Trophoblast cell (in vitro differentiated cells and primary cell): Measurements from ENCODE around the gene ACP2.
"Not testable (repeated sequence)": the region's sequence is repeated elsewhere in the genome, so short reads cannot be mapped to it uniquely, and the experiment has no call there.

Experiments
- DNase-seq, 2 donors: peaks; one replicate each; pipeline ENCODE4 v3.0.0-alpha.2; 2016
- H2AFZ ChIP-seq: 2 replicates; pipeline ENCODE4 v1.6.1; 2013; ENCODE audit warnings: low read length, moderate library complexity, mild to moderate bottlenecking; ENCODE audit not compliant: insufficient read depth, poor library complexity
- H2AK5ac ChIP-seq: 2 replicates; pipeline ENCODE4 v1.6.1; 2013; ENCODE audit warnings: mild to moderate bottlenecking, low read length
- H2BK120ac ChIP-seq: 2 replicates; pipeline ENCODE4 v1.6.1; 2013; ENCODE audit warnings: low read length, mild to moderate bottlenecking, moderate library complexity; ENCODE audit not compliant: insufficient read depth, poor library complexity
- H2BK12ac ChIP-seq: 2 replicates; pipeline ENCODE4 v1.6.1; 2013; ENCODE audit warnings: mild to moderate bottlenecking, low read length, moderate library complexity
- H2BK5ac ChIP-seq: 2 replicates; pipeline ENCODE4 v1.6.1; 2013; ENCODE audit warnings: low read length, low read depth, moderate library complexity, mild to moderate bottlenecking; ENCODE audit not compliant: poor library complexity
- H3K14ac ChIP-seq: 2 replicates; pipeline ENCODE4 v1.6.1; 2013; ENCODE audit warnings: mild to moderate bottlenecking, low read length
- H3K18ac ChIP-seq: 2 replicates; pipeline ENCODE4 v1.6.1; 2013; ENCODE audit warnings: mild to moderate bottlenecking, low read length
- H3K23ac ChIP-seq: 2 replicates; pipeline ENCODE4 v1.6.1; 2013; ENCODE audit warnings: low read length
- H3K27ac ChIP-seq: 2 replicates; pipeline ENCODE4 v1.5.1; 2013; ENCODE audit warnings: low read depth, mild to moderate bottlenecking, inconsistent platforms, low read length, moderate library complexity
- H3K27me3 ChIP-seq: 2 replicates; pipeline ENCODE4 v1.6.1; 2013; ENCODE audit warnings: inconsistent platforms, mild to moderate bottlenecking, low read length, moderate library complexity; ENCODE audit not compliant: insufficient read depth
- H3K36me3 ChIP-seq, 2 experiments: 1 replicate in 1 of 2; 2 replicates in 1 of 2; pipeline ENCODE4 v1.6.1; 2013; ENCODE audit warnings: low read length in 2 of 2, mild to moderate bottlenecking in 2 of 2, moderate library complexity in 1 of 2; ENCODE audit not compliant: insufficient read depth in 2 of 2, control insufficient read depth in 1 of 2
- H3K4ac ChIP-seq: 2 replicates; pipeline ENCODE4 v1.6.1; 2013; ENCODE audit warnings: low read depth, mild to moderate bottlenecking, low read length, moderate library complexity
- H3K4me1 ChIP-seq, 2 experiments: 1 replicate in 1 of 2; 2 replicates in 1 of 2; pipeline ENCODE4 v1.6.1; 2013; ENCODE audit warnings: low read length in 2 of 2, mild to moderate bottlenecking in 2 of 2, moderate library complexity in 1 of 2; ENCODE audit not compliant: insufficient read depth in 2 of 2, control insufficient read depth in 1 of 2
- H3K4me2 ChIP-seq: 2 replicates; pipeline ENCODE4 v1.6.1; 2013; ENCODE audit warnings: inconsistent platforms, mild to moderate bottlenecking, low read length, moderate library complexity
- H3K4me3 ChIP-seq: 2 replicates; pipeline ENCODE4 v1.5.1; 2013; ENCODE audit warnings: mild to moderate bottlenecking, low read depth, low read length, inconsistent platforms
- H3K79me1 ChIP-seq: one replicate; pipeline ENCODE4 v1.6.1; 2013; ENCODE audit warnings: low read length
- H3K79me2 ChIP-seq: 2 replicates; pipeline ENCODE4 v1.6.1; 2013; ENCODE audit warnings: low read length, mild to moderate bottlenecking; ENCODE audit not compliant: control insufficient read depth, insufficient read depth, poor library complexity
- H3K9ac ChIP-seq: 2 replicates; pipeline ENCODE4 v1.6.1; 2013; ENCODE audit warnings: mild to moderate bottlenecking, low read length
- H3K9me3 ChIP-seq: 2 replicates; pipeline ENCODE4 v1.6.1; 2013; ENCODE audit warnings: low read depth, mild to moderate bottlenecking, control low read depth, inconsistent platforms, low read length; ENCODE audit not compliant: insufficient read depth
- H4K12ac ChIP-seq: 2 replicates; pipeline ENCODE4 v1.6.1; 2013; ENCODE audit warnings: low read depth, mild to moderate bottlenecking, low read length, moderate library complexity
- H4K8ac ChIP-seq: 2 replicates; pipeline ENCODE4 v1.6.1; 2013; ENCODE audit warnings: low read depth, mild to moderate bottlenecking, low read length, moderate library complexity
- H4K91ac ChIP-seq: one replicate; pipeline ENCODE4 v1.6.1; 2013; ENCODE audit warnings: low read depth, mild to moderate bottlenecking, low read length, moderate library complexity
- WGBS: extraction: QIAGEN DNeasy Blood & Tissue Kit; methylation state at CpG from one replicate; pipeline ENCODE4 v1.1.7; 2013; ENCODE audit warnings: missing lambda C conversion rate; ENCODE audit not compliant: insufficient read length, insufficient coverage; ENCODE audit errors: extremely low coverage; 5-methylcytosine and 5-hydroxymethylcytosine counted together

The ACP2 gene

DNA sequence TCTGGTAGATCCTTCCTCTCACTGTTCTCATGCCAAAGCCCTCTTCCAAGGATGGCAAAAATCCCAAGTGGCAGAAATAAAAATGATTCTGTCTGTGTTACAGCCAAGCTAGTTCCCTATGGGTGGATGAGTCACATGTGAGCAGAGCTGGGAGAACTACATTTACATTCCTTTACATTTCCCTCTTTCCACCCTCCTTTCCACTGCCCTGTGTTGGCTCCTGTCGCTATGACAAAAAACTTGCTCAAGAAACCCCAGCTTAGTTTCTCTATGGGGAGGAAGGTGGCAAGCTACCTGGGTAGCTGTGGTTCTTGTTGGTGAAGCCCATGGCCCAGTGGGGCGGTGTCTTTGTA is 44.0 kb downstream of the ACP2 start:
- H2BK5ac ChIP-seq = no peak overlapping the region
- H3K18ac ChIP-seq = peak overlapping the region; percentile 57
- no peak overlapping the region for H3K4me3 ChIP-seq
- H2AK5ac ChIP-seq = no peak overlapping the region
- no peaks in the 10 kb centered on the region for H3K79me1 ChIP-seq
- no peak overlapping the region for H3K4ac ChIP-seq
- peak overlapping the region; percentile 20 for H3K4me2 ChIP-seq
- H2AFZ ChIP-seq = no peak overlapping the region
- H4K8ac ChIP-seq = no peak overlapping the region
- no peaks in the 10 kb centered on the region for H3K27me3 ChIP-seq
- no peak overlapping the region for H2BK120ac ChIP-seq
- no peaks in the 10 kb centered on the region for H3K9me3 ChIP-seq
- no peak overlapping the region for H4K91ac ChIP-seq
- H4K12ac ChIP-seq = no peak overlapping the region
- no peak overlapping the region for H3K23ac ChIP-seq
- H3K79me2 ChIP-seq = no peaks in the 10 kb centered on the region
- H3K36me3 ChIP-seq = no peaks in the 10 kb centered on the region
- no peak overlapping the region for H3K27ac ChIP-seq
- no peak overlapping the region for H3K14ac ChIP-seq
- H3K9ac ChIP-seq = no peak overlapping the region
- H2BK12ac ChIP-seq = peak overlapping the region; percentile 71
- no CpG with 5 or more reads among the region's 2 CpGs for WGBS
- DNase-seq = peak; percentile 52 to 77
- peaks cover 3 to 6% of the 10 kb centered on the region in 2 experiments for H3K4me1 ChIP-seq

DNA sequence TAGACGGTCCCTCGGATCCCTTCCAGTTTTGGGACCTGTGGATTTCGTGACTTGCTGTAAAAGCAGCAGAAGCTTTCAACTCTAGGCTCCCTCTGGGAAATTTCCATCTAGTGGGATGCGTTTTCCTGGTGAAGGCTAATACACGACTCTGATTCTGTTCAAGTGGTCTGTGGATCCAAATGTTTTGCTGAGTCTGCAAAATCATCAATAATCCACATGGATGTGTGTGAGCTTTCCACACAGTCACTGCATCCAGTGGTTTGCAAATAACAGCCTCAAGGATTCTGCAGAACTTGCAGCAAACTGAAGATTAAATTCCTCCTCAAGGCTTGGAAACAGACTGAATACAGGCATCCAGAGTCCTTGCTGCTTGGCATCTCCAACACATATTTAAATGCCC is 46.0 kb downstream of the ACP2 start:
- Histone ChIP-seq H4K12ac (no peak overlapping the region), H3K79me1 (no peaks in the 10 kb centered on the region), H2AFZ (no peak overlapping the region), H3K9me3 (no peaks in the 10 kb centered on the region), H2BK120ac (no peak overlapping the region), H3K4me1 (peaks cover 3 to 6% of the 10 kb centered on the region in 2 experiments), H3K4me2 (no peak overlapping the region), H3K4me3 (no peak overlapping the region), H2AK5ac (no peak overlapping the region), H3K79me2 (no peaks in the 10 kb centered on the region), H3K4ac (no peak overlapping the region), H2BK12ac (no peak overlapping the region), H3K27ac (no peak overlapping the region), H3K14ac (no peak overlapping the region), H2BK5ac (no peak overlapping the region), H3K36me3 (no peaks in the 10 kb centered on the region), H4K8ac (no peak overlapping the region), H3K9ac (no peak overlapping the region), H3K27me3 (no peaks in the 10 kb centered on the region), H4K91ac (no peak overlapping the region), H3K18ac (no peak overlapping the region), H3K23ac (no peak overlapping the region)
- no peak for DNase-seq
- no CpG with 5 or more reads among the region's 5 CpGs for WGBS

DNA sequence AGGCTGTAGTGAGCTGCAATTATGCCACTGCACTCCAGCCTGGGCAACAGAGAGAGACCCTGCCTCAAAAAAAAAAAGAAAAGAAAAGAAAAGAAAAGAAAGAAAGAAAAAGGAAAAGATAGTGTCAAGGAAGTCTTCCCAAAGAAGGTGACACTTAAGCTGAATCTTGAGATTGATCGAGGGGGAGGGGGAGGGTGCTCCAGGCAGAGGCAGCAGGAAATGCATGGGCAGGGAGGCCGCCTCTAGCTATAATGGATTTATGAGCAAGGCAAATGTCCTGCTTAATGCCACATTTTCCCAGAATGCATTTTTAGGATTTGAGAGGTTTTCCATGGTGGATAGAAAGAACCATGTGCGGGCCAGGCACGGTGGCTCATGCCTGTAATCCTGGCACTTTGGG is 47.6 kb downstream of the ACP2 start:
- no peak overlapping the region for H4K91ac ChIP-seq
- no peak overlapping the region for H2AFZ ChIP-seq
- no peak overlapping the region for H3K14ac ChIP-seq
- H3K4ac ChIP-seq = no peak overlapping the region
- no peak overlapping the region for H2BK120ac ChIP-seq
- no CpG with 5 or more reads among the region's 4 CpGs for WGBS
- no peak for DNase-seq
- no peaks in the 10 kb centered on the region for H3K9me3 ChIP-seq
- H3K79me1 ChIP-seq = no peaks in the 10 kb centered on the region
- no peak overlapping the region for H3K4me3 ChIP-seq
- H2BK12ac ChIP-seq = no peak overlapping the region
- H3K18ac ChIP-seq = no peak overlapping the region
- no peak overlapping the region for H3K9ac ChIP-seq
- H3K27ac ChIP-seq = no peak overlapping the region
- H3K36me3 ChIP-seq = no peaks in the 10 kb centered on the region
- H3K79me2 ChIP-seq = no peaks in the 10 kb centered on the region
- no peak overlapping the region for H3K4me2 ChIP-seq
- no peaks in the 10 kb centered on the region for H3K27me3 ChIP-seq
- no peak overlapping the region for H3K23ac ChIP-seq
- no peak overlapping the region for H4K8ac ChIP-seq
- H2AK5ac ChIP-seq = no peak overlapping the region
- H4K12ac ChIP-seq = no peak overlapping the region
- H2BK5ac ChIP-seq = no peak overlapping the region
- H3K4me1 ChIP-seq = peaks cover 3 to 6% of the 10 kb centered on the region in 2 experiments

DNA sequence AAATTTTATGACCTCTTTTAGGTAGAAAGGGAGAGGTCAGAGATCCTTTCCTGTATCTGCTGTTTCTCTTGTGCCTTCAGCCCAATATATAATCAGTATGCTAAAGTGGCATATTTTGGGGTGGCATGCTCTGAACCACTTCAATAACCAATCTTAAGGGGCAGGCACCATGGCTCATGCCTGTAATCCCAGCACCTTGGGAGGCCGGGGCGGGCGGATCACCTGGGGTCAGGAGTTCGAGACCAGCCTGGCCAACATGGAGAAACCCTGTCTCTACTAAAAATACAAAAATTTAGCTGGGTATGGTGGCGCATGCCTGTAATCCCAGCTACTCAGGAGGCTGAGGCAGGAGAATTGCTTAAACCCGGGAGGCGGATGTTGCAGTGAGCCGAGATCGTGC is 50.5 kb downstream of the ACP2 start:
- not testable (repeated sequence) for H3K27ac ChIP-seq, H3K79me2 ChIP-seq, H3K27me3 ChIP-seq, H3K23ac ChIP-seq, H3K9me3 ChIP-seq, H3K4me1 ChIP-seq, H3K4ac ChIP-seq, H2BK12ac ChIP-seq, H3K9ac ChIP-seq, H4K91ac ChIP-seq, H2AFZ ChIP-seq, DNase-seq, H2AK5ac ChIP-seq, H2BK5ac ChIP-seq, H4K12ac ChIP-seq, H3K79me1 ChIP-seq, H3K36me3 ChIP-seq, H3K14ac ChIP-seq, H3K4me2 ChIP-seq, H2BK120ac ChIP-seq, H3K4me3 ChIP-seq, H3K18ac ChIP-seq, H4K8ac ChIP-seq
- no CpG with 5 or more reads among the region's 9 CpGs for WGBS
